ENCODE results near the gene SLC22A16. TPM values are rescaled to one million over a fixed set of nuclear protein-coding genes. Genes with fewer than 3 reads are reported as not detected.
"Not testable (repeated sequence)": the region's sequence is repeated elsewhere in the genome, so short reads cannot be mapped to it uniquely, and the experiment has no call there.

The SLC22A16 gene
- total and polyA plus RNA-seq, 5 donors: 0.20 TPM; not detected in 4

- H3K27me3 ChIP-seq (ENCODE audit: control insufficient read depth, insufficient read depth): no peaks in the 10 kb centered on the region
- no peak for DNase-seq
- intact Hi-C loops (cut with DNase I): no loop called here
Observed at GRCh38 chr6:110514818-110515217, 38.4 kb upstream of the SLC22A16 start.

GRCh38 chr6:110512991-110513390 is 36.6 kb upstream of the SLC22A16 start:
- DNase-seq (no peak), ATAC-seq (no peak)
- Histone ChIP-seq H3K9me3 (ENCODE audit: control insufficient read depth, low read length) (no peaks in the 10 kb centered on the region), H3K4me1 (ENCODE audit: control insufficient read depth, insufficient read depth, low read length) (no peaks in the 10 kb centered on the region), H3K4me3 (ENCODE audit: low read length) (no peak overlapping the region), H3K27ac (ENCODE audit: low read length) (no peak overlapping the region), H3K27me3 (ENCODE audit: control insufficient read depth, insufficient read depth) (no peaks in the 10 kb centered on the region)
- intact Hi-C loops (cut with DNase I): no loop called here

More at GRCh38 chr6:110514818-110515217, 38.4 kb upstream of the SLC22A16 start:
- ATAC-seq: no peak
- Histone ChIP-seq H3K9me3 (ENCODE audit: control insufficient read depth, low read length) (no peaks in the 10 kb centered on the region), H3K4me3 (ENCODE audit: low read length) (no peak overlapping the region), H3K4me1 (ENCODE audit: control insufficient read depth, insufficient read depth, low read length) (no peaks in the 10 kb centered on the region), H3K27ac (ENCODE audit: low read length) (no peak overlapping the region)
- WGBS: 73% methylated on average over 4 of the region's 4 CpGs

- H3K9me3 ChIP-seq (ENCODE audit: control insufficient read depth, low read length); DNase-seq; ATAC-seq; intact Hi-C loops (cut with DNase I); H3K4me1 ChIP-seq (ENCODE audit: control insufficient read depth, insufficient read depth, low read length); H3K27ac ChIP-seq (ENCODE audit: low read length); H3K27me3 ChIP-seq (ENCODE audit: control insufficient read depth, insufficient read depth); H3K4me3 ChIP-seq (ENCODE audit: low read length): not testable (repeated sequence)
Observed at GRCh38 chr6:110512549-110512948, 36.1 kb upstream of the SLC22A16 start.

- WGBS: 88% methylated on average over 1 of the region's 1 CpG
- ATAC-seq (no peak), DNase-seq (no peak)
Observed at GRCh38 chr6:110511401-110511800, 35.0 kb upstream of the SLC22A16 start.

GRCh38 chr6:110509617-110510241 is 33.3 kb upstream of the SLC22A16 start:
- Histone ChIP-seq H3K4me1 (ENCODE audit: control insufficient read depth, insufficient read depth, low read length) (no peaks in the 10 kb centered on the region), H3K9me3 (ENCODE audit: control insufficient read depth, low read length) (no peaks in the 10 kb centered on the region), H3K4me3 (ENCODE audit: low read length) (no peak overlapping the region), H3K27me3 (ENCODE audit: control insufficient read depth, insufficient read depth) (no peaks in the 10 kb centered on the region), H3K27ac (ENCODE audit: low read length) (no peak overlapping the region)
- DNase-seq: no peak
- intact Hi-C loops (cut with DNase I): no loop called here
- no peak for ATAC-seq
- WGBS: 78% methylated on average over 1 of the region's 1 CpG

More at GRCh38 chr6:110511401-110511800, 35.0 kb upstream of the SLC22A16 start:
- Histone ChIP-seq H3K4me3 (ENCODE audit: low read length) (no peak overlapping the region), H3K27ac (ENCODE audit: low read length) (no peak overlapping the region), H3K9me3 (ENCODE audit: control insufficient read depth, low read length) (no peaks in the 10 kb centered on the region), H3K4me1 (ENCODE audit: control insufficient read depth, insufficient read depth, low read length) (no peaks in the 10 kb centered on the region), H3K27me3 (ENCODE audit: control insufficient read depth, insufficient read depth) (no peaks in the 10 kb centered on the region)
- intact Hi-C loops (cut with DNase I): no loop called here

DNA sequence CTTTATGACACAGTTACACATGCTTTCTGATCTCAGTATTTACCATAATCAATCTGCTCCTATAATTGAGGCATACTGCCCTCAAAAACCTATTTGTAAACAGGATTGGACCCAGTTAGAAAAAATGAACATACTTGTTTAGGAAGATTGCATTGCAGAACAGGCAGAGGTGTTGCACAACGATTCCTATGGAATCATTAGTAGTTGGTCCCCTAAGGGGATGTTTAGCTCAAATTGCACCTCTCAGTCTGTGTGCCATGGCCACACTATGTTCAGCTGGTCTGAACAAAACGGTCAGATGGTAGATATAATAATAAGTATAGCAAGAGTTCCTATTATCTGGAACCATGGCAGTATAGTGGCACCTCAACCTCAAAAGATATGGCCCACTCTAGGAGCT is 28.5 kb upstream of the SLC22A16 start:
- H3K4me3 ChIP-seq (ENCODE audit: low read length); DNase-seq; H3K27ac ChIP-seq (ENCODE audit: low read length); intact Hi-C loops (cut with DNase I); H3K27me3 ChIP-seq (ENCODE audit: control insufficient read depth, insufficient read depth); H3K9me3 ChIP-seq (ENCODE audit: control insufficient read depth, low read length); ATAC-seq; H3K4me1 ChIP-seq (ENCODE audit: control insufficient read depth, insufficient read depth, low read length): not testable (repeated sequence)
- WGBS: 81% methylated on average over 2 of the region's 2 CpGs

DNA sequence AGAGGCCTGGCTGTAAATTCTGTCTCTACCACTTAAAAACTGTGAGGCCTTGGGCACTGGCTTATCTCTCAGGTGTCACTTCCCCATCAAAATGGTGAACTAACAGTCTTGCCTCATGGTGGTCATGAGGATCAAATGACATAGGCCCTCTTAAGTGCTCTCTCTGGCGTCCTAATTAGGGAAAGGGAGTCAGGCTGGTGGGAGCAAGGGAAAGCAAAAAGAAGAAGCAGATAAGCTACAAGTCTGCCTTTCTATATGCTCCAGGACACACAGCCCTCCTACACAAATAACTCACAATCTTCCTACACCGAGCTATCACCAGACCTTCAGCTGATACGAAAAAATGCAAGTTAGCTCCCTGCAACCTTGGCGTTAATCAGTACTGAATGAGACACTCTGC is 19.5 kb upstream of the SLC22A16 start:
- Histone ChIP-seq H3K27me3 (ENCODE audit: control insufficient read depth, insufficient read depth) (no peaks in the 10 kb centered on the region), H3K4me3 (ENCODE audit: low read length) (no peak overlapping the region), H3K4me1 (ENCODE audit: control insufficient read depth, insufficient read depth, low read length) (no peaks in the 10 kb centered on the region), H3K27ac (ENCODE audit: low read length) (no peak overlapping the region), H3K9me3 (ENCODE audit: control insufficient read depth, low read length) (no peaks in the 10 kb centered on the region)
- DNase-seq: no peak
- 51% methylated on average over 4 of the region's 4 CpGs for WGBS
- no peak for ATAC-seq
- intact Hi-C loops (cut with DNase I): no loop called here

- DNase-seq (no peak), ATAC-seq (no peak)
- no peak overlapping the region for H3K4me3 ChIP-seq (ENCODE audit: low read length)
- intact Hi-C loops (cut with DNase I): no loop called here
- H3K27me3 ChIP-seq (ENCODE audit: control insufficient read depth, insufficient read depth): no peaks in the 10 kb centered on the region
- H3K27ac ChIP-seq (ENCODE audit: low read length): no peak overlapping the region
- no peaks in the 10 kb centered on the region for H3K9me3 ChIP-seq (ENCODE audit: control insufficient read depth, low read length)
- WGBS: 90% methylated on average over 9 of the region's 9 CpGs
- H3K4me1 ChIP-seq (ENCODE audit: control insufficient read depth, insufficient read depth, low read length): no peaks in the 10 kb centered on the region
Observed at GRCh38 chr6:110493253-110493800, 16.9 kb upstream of the SLC22A16 start.

DNA sequence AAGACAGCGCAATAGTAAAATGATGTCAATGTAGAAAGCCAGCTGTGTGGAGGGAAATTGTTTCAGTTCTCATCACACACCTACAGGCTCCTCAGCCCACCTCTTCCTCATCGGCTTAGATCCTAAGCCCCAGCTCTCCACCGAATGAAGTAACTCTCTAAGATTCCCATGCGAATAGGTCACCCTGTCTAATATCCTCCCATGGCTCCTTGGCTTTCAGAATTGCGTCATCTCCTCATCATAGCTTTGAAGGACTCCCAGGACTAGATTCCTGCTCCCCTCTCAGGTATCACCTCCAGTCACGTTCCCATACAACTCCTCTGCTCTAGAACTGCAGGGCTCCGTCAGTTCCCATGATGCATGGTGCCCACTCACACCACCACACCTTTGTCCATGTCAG is 16.2 kb upstream of the SLC22A16 start:
- intact Hi-C loops (cut with DNase I): no loop called here

GRCh38 chr6:110491644-110492317 is 15.4 kb upstream of the SLC22A16 start:
- 45% methylated on average over 7 of the region's 7 CpGs for WGBS
- Histone ChIP-seq H3K4me3 (ENCODE audit: low read length) (no peak overlapping the region), H3K27me3 (ENCODE audit: control insufficient read depth, insufficient read depth) (no peaks in the 10 kb centered on the region), H3K4me1 (ENCODE audit: control insufficient read depth, insufficient read depth, low read length) (no peaks in the 10 kb centered on the region), H3K27ac (ENCODE audit: low read length) (no peak overlapping the region), H3K9me3 (ENCODE audit: control insufficient read depth, low read length) (no peaks in the 10 kb centered on the region)
- ATAC-seq (peak; percentile 51 to 74), DNase-seq (no peak)
- intact Hi-C loops (cut with DNase I): no loop called here

More for the DNA sequence above, 16.2 kb upstream of the SLC22A16 start:
- H3K9me3 ChIP-seq (ENCODE audit: control insufficient read depth, low read length): no peaks in the 10 kb centered on the region
- no peaks in the 10 kb centered on the region for H3K27me3 ChIP-seq (ENCODE audit: control insufficient read depth, insufficient read depth)
- ATAC-seq (no peak), DNase-seq (no peak)
- WGBS: 68% methylated on average over 7 of the region's 7 CpGs
- H3K4me3 ChIP-seq (ENCODE audit: low read length): no peak overlapping the region
- no peaks in the 10 kb centered on the region for H3K4me1 ChIP-seq (ENCODE audit: control insufficient read depth, insufficient read depth, low read length)
- no peak overlapping the region for H3K27ac ChIP-seq (ENCODE audit: low read length)

GRCh38 chr6:110491299-110491643 is 14.9 kb upstream of the SLC22A16 start:
- intact Hi-C loops (cut with DNase I): no loop called here
- no peaks in the 10 kb centered on the region for H3K27me3 ChIP-seq (ENCODE audit: control insufficient read depth, insufficient read depth)
- H3K27ac ChIP-seq (ENCODE audit: low read length): no peak overlapping the region
- ATAC-seq (no peak), DNase-seq (no peak)
- H3K4me3 ChIP-seq (ENCODE audit: low read length): no peak overlapping the region
- no peaks in the 10 kb centered on the region for H3K4me1 ChIP-seq (ENCODE audit: control insufficient read depth, insufficient read depth, low read length)
- no peaks in the 10 kb centered on the region for H3K9me3 ChIP-seq (ENCODE audit: control insufficient read depth, low read length)
- WGBS: 87% methylated on average over 3 of the region's 3 CpGs
